Measurements from ENCODE around the gene GTF2H1.

The GTF2H1 gene

GRCh38 chr11:18309691-18310090 lies 12.7 kb upstream of the GTF2H1 start:
- Histone ChIP-seq H2AK5ac (ENCODE audit: low read length, severe bottlenecking) (no peak overlapping the region), H3K27me3 (ENCODE audit: control insufficient read depth in 1 of 2, insufficient read depth in 1 of 2, low read length in 2 of 2) (no peaks in the 10 kb centered on the region)
- 98% methylated on average over 5 of the region's 5 CpGs for WGBS

GRCh38 chr11:18310800-18311340 lies 11.5 kb upstream of the GTF2H1 start:
- Histone ChIP-seq H3K14ac (ENCODE audit: low read length in 2 of 2) (no peak overlapping the region), H4K8ac (ENCODE audit: low read length) (no peak overlapping the region), H3K79me1 (replicated peaks; ENCODE audit: low read length, poor library complexity, severe bottlenecking) (peaks cover 27% of the 10 kb centered on the region), H3K18ac (ENCODE audit: low read depth in 1 of 2, low read length in 2 of 2) (no peak overlapping the region), H2BK5ac (ENCODE audit: low read depth, low read length, poor library complexity, severe bottlenecking) (no peak overlapping the region), H3K9ac (ENCODE audit: low read length) (no peak overlapping the region), H3K4me2 (ENCODE audit: low read length, poor library complexity, severe bottlenecking) (no peak overlapping the region), H4K91ac (ENCODE audit: low read length) (no peak overlapping the region), H3K27ac (ENCODE audit: low read length, poor library complexity, severe bottlenecking) (no peak overlapping the region), H3K27me3 (ENCODE audit: control insufficient read depth in 1 of 2, insufficient read depth in 1 of 2, low read length in 2 of 2) (no peaks in the 10 kb centered on the region), H2AK5ac (ENCODE audit: low read length, severe bottlenecking) (no peak overlapping the region), H2BK15ac (ENCODE audit: low read depth, poor library complexity, severe bottlenecking) (no peak overlapping the region), H2BK120ac (ENCODE audit: low read depth, low read length) (no peak overlapping the region), H3K9me3 (ENCODE audit: control insufficient read depth, low read length) (no peaks in the 10 kb centered on the region), H3K23ac (ENCODE audit: low read length in 2 of 2) (no peak overlapping the region), H2AFZ (ENCODE audit: low read depth, low read length) (no peak overlapping the region), H2BK12ac (ENCODE audit: low read length in 2 of 2) (no peak overlapping the region), H3K4me3 (ENCODE audit: insufficient read depth in 1 of 2, low read depth in 1 of 2, low read length in 2 of 2) (no peak overlapping the region), H3K4ac (ENCODE audit: low read depth in 1 of 2, low read length in 2 of 2) (no peak overlapping the region), H3K36me3 (ENCODE audit: control insufficient read depth in 1 of 2, insufficient read depth in 2 of 2, low read depth in 1 of 2, low read length in 2 of 2) (peaks cover 5 to 52% of the 10 kb centered on the region in 2 experiments), H3K4me1 (ENCODE audit: control insufficient read depth, insufficient read depth, low read depth, low read length) (peaks cover 4% of the 10 kb centered on the region)
- DNase-seq = no peak
- WGBS = 96% methylated on average over 6 of the region's 6 CpGs

More at GRCh38 chr11:18309691-18310090, 12.7 kb upstream of the GTF2H1 start:
- Histone ChIP-seq H3K79me1 (replicated peaks; ENCODE audit: low read length, poor library complexity, severe bottlenecking) (peaks cover 19% of the 10 kb centered on the region), H3K4me1 (ENCODE audit: control insufficient read depth, insufficient read depth, low read depth, low read length) (peaks cover 4% of the 10 kb centered on the region), H3K14ac (ENCODE audit: low read length in 2 of 2) (no peak overlapping the region), H2BK15ac (ENCODE audit: low read depth, poor library complexity, severe bottlenecking) (no peak overlapping the region), H3K18ac (ENCODE audit: low read depth in 1 of 2, low read length in 2 of 2) (no peak overlapping the region), H3K9ac (ENCODE audit: low read length) (no peak overlapping the region), H4K91ac (ENCODE audit: low read length) (no peak overlapping the region), H3K4me3 (ENCODE audit: insufficient read depth in 1 of 2, low read depth in 1 of 2, low read length in 2 of 2) (no peak overlapping the region), H2AFZ (ENCODE audit: low read depth, low read length) (no peak overlapping the region), H2BK5ac (ENCODE audit: low read depth, low read length, poor library complexity, severe bottlenecking) (no peak overlapping the region), H2BK120ac (ENCODE audit: low read depth, low read length) (no peak overlapping the region), H3K4me2 (ENCODE audit: low read length, poor library complexity, severe bottlenecking) (no peak overlapping the region), H3K36me3 (ENCODE audit: control insufficient read depth in 1 of 2, insufficient read depth in 2 of 2, low read depth in 1 of 2, low read length in 2 of 2) (peaks cover 5 to 62% of the 10 kb centered on the region in 2 experiments), H2BK12ac (ENCODE audit: low read length in 2 of 2) (no peak overlapping the region), H3K23ac (ENCODE audit: low read length in 2 of 2) (no peak overlapping the region), H4K8ac (ENCODE audit: low read length) (no peak overlapping the region), H3K9me3 (ENCODE audit: control insufficient read depth, low read length) (no peaks in the 10 kb centered on the region), H3K27ac (ENCODE audit: low read length, poor library complexity, severe bottlenecking) (no peak overlapping the region), H3K4ac (ENCODE audit: low read depth in 1 of 2, low read length in 2 of 2) (no peak overlapping the region)
- DNase-seq = no peak

- H3K9me3 ChIP-seq (ENCODE audit: control insufficient read depth, low read length) = no peaks in the 10 kb centered on the region
- no peak overlapping the region for H3K14ac ChIP-seq (ENCODE audit: low read length in 2 of 2)
- no peak overlapping the region for H3K23ac ChIP-seq (ENCODE audit: low read length in 2 of 2)
- no peak overlapping the region for H2BK120ac ChIP-seq (ENCODE audit: low read depth, low read length)
- no peak overlapping the region for H3K4me2 ChIP-seq (ENCODE audit: low read length, poor library complexity, severe bottlenecking)
- H3K27me3 ChIP-seq (ENCODE audit: control insufficient read depth in 1 of 2, insufficient read depth in 1 of 2, low read length in 2 of 2) = no peaks in the 10 kb centered on the region
- H2BK15ac ChIP-seq (ENCODE audit: low read depth, poor library complexity, severe bottlenecking) = no peak overlapping the region
- H2BK12ac ChIP-seq (ENCODE audit: low read length in 2 of 2) = no peak overlapping the region
- peak overlapping the region; percentile 80 for H3K27ac ChIP-seq (ENCODE audit: low read length, poor library complexity, severe bottlenecking)
- H4K91ac ChIP-seq (ENCODE audit: low read length) = no peak overlapping the region
- DNase-seq = no peak
- H2AK5ac ChIP-seq (ENCODE audit: low read length, severe bottlenecking) = peak overlapping the region; percentile 61
- no peak overlapping the region for H3K4ac ChIP-seq (ENCODE audit: low read depth in 1 of 2, low read length in 2 of 2)
- H3K36me3 ChIP-seq (ENCODE audit: control insufficient read depth in 1 of 2, insufficient read depth in 2 of 2, low read depth in 1 of 2, low read length in 2 of 2) = peaks cover 5 to 41% of the 10 kb centered on the region in 2 experiments
- H2BK5ac ChIP-seq (ENCODE audit: low read depth, low read length, poor library complexity, severe bottlenecking) = no peak overlapping the region
- H4K8ac ChIP-seq (ENCODE audit: low read length) = no peak overlapping the region
- H3K18ac ChIP-seq (ENCODE audit: low read depth in 1 of 2, low read length in 2 of 2) = no peak overlapping the region
- no peak overlapping the region for H3K4me3 ChIP-seq (ENCODE audit: insufficient read depth in 1 of 2, low read depth in 1 of 2, low read length in 2 of 2)
- H3K9ac ChIP-seq (ENCODE audit: low read length) = peak overlapping the region; percentile 26
- peaks cover 28% of the 10 kb centered on the region for H3K79me1 ChIP-seq (replicated peaks; ENCODE audit: low read length, poor library complexity, severe bottlenecking)
- peaks cover 4% of the 10 kb centered on the region for H3K4me1 ChIP-seq (ENCODE audit: control insufficient read depth, insufficient read depth, low read depth, low read length)
- no peak overlapping the region for H2AFZ ChIP-seq (ENCODE audit: low read depth, low read length)
- 92% methylated on average over 3 of the region's 3 CpGs for WGBS
These were observed 10.4 kb upstream of the GTF2H1 start for GRCh38 chr11:18312012-18312411.

GRCh38 chr11:18312663-18313420 lies 9.5 kb upstream of the GTF2H1 start:
- Histone ChIP-seq H3K27me3 (ENCODE audit: control insufficient read depth in 1 of 2, insufficient read depth in 1 of 2, low read length in 2 of 2) (no peaks in the 10 kb centered on the region), H2BK5ac (ENCODE audit: low read depth, low read length, poor library complexity, severe bottlenecking) (no peak overlapping the region), H3K23ac (ENCODE audit: low read length in 2 of 2) (no peak overlapping the region), H3K4ac (ENCODE audit: low read depth in 1 of 2, low read length in 2 of 2) (no peak overlapping the region), H3K4me3 (ENCODE audit: insufficient read depth in 1 of 2, low read depth in 1 of 2, low read length in 2 of 2) (no peak overlapping the region), H2AFZ (ENCODE audit: low read depth, low read length) (no peak overlapping the region), H4K91ac (ENCODE audit: low read length) (no peak overlapping the region), H2BK120ac (ENCODE audit: low read depth, low read length) (no peak overlapping the region), H2BK15ac (ENCODE audit: low read depth, poor library complexity, severe bottlenecking) (no peak overlapping the region), H3K79me1 (replicated peaks; ENCODE audit: low read length, poor library complexity, severe bottlenecking) (peaks cover 30% of the 10 kb centered on the region), H2AK5ac (ENCODE audit: low read length, severe bottlenecking) (peak overlapping the region; percentile 40), H3K18ac (ENCODE audit: low read depth in 1 of 2, low read length in 2 of 2) (no peak overlapping the region), H3K9ac (ENCODE audit: low read length) (peak overlapping the region; percentile 26), H3K4me2 (ENCODE audit: low read length, poor library complexity, severe bottlenecking) (no peak overlapping the region), H3K36me3 (ENCODE audit: control insufficient read depth in 1 of 2, insufficient read depth in 2 of 2, low read depth in 1 of 2, low read length in 2 of 2) (peaks cover 5 to 33% of the 10 kb centered on the region in 2 experiments), H3K27ac (ENCODE audit: low read length, poor library complexity, severe bottlenecking) (peak overlapping the region; percentile 80), H3K9me3 (ENCODE audit: control insufficient read depth, low read length) (no peaks in the 10 kb centered on the region), H3K4me1 (ENCODE audit: control insufficient read depth, insufficient read depth, low read depth, low read length) (peaks cover 4% of the 10 kb centered on the region), H4K8ac (ENCODE audit: low read length) (no peak overlapping the region), H3K14ac (ENCODE audit: low read length in 2 of 2) (no peak overlapping the region), H2BK12ac (ENCODE audit: low read length in 2 of 2) (no peak overlapping the region)
- DNase-seq = peak; percentile 17
- WGBS = 92% methylated on average over 1 of the region's 2 CpGs

Data from mesenchymal stem cell (in vitro differentiated cells and primary cell).